Measurements from ENCODE around the gene PHF1. TPM values are rescaled to one million over a fixed set of nuclear protein-coding genes. Genes with fewer than 3 reads are reported as not detected.
"Not testable (repeated sequence)": the region's sequence is repeated elsewhere in the genome, so short reads cannot be mapped to it uniquely, and the experiment has no call there.

Gene PHF1
- 10.9 and 11.6 TPM in 2 replicates for total RNA-seq (2012; rRNA removed)

GRCh38 chr6:33410711-33411631 is at the start of gene PHF1:
Gene PHF1 (plus strand): TSS chr6:33411014. CDS start chr6:33412264, 1,250 bp downstream.
- Histone ChIP-seq H3K36me3 (ENCODE audit: insufficient read depth, low read length) (peaks cover 48% of the 10 kb centered on the region), H3K4me1 (ENCODE audit: control insufficient read depth, insufficient read depth, low read length) (peaks cover 22% of the 10 kb centered on the region), H3K4me3 (ENCODE audit: low read length) (peak within 1 kb of the TSS; percentile 90), H3K27me3 (ENCODE audit: control insufficient read depth, insufficient read depth, low read length) (no peaks in the 10 kb centered on the region), H3K9me3 (replicated peaks; ENCODE audit: low read length) (no peaks in the 10 kb centered on the region), H3K4me2 (ENCODE audit: low read length) (peak within 1 kb of the TSS; percentile 99), H3K9ac (ENCODE audit: low read depth, low read length) (peak within 1 kb of the TSS; percentile 85)

- peaks cover 37% of the 10 kb centered on the region for H3K27me3 ChIP-seq (ENCODE audit: control insufficient read depth, insufficient read depth, low read length)
- not testable (repeated sequence) for H3K4me2 ChIP-seq (ENCODE audit: low read length); H3K9me3 ChIP-seq (replicated peaks; ENCODE audit: low read length); H3K4me3 ChIP-seq (ENCODE audit: low read length); H3K4me1 ChIP-seq (ENCODE audit: control insufficient read depth, insufficient read depth, low read length); H3K36me3 ChIP-seq (ENCODE audit: insufficient read depth, low read length); H3K9ac ChIP-seq (ENCODE audit: low read depth, low read length)
Measured at GRCh38 chr6:33363486-33363885, 47.3 kb upstream of the PHF1 start.

DNA sequence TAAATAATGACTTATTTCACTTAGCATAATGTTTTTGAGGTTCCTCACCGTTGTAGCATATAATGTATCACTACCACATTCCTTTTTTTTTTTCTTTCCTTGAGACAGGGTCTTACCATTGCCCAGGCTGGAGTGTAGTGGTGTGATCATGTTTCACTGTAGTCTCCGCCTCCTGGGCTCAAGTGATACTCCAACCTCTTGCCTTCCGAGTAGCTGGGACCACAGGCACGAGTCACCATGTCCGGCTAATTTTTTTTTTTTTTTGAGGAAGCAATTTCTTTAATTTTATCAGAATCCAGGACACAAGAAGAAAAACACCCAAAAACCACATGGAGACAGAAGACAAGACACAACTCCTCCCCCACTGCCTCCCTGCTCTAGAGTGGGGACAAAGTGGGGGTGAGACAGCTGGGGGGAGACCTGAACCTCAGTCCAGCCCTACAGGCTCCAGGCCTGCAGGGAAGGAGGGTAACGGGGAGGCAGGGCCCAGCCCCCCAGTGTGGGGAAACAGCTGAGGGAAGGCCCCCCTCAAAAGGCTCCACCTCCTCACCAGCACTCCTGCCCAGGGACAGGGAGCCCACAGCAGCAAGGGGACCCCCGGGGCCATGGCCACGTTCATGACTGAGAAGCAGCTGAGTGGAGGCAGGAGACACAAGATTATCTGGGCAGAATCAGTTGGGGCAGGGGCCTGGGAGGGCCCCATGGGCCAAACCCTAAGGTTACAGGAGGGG is 46.2 kb upstream of the PHF1 start:
- H3K9me3 ChIP-seq (replicated peaks; ENCODE audit: low read length); H3K4me1 ChIP-seq (ENCODE audit: control insufficient read depth, insufficient read depth, low read length); H3K9ac ChIP-seq (ENCODE audit: low read depth, low read length); H3K36me3 ChIP-seq (ENCODE audit: insufficient read depth, low read length); H3K4me3 ChIP-seq (ENCODE audit: low read length); H3K4me2 ChIP-seq (ENCODE audit: low read length): not testable (repeated sequence)
- H3K27me3 ChIP-seq (ENCODE audit: control insufficient read depth, insufficient read depth, low read length) = peaks cover 30% of the 10 kb centered on the region

GRCh38 chr6:33365206-33365971 is 45.4 kb upstream of the PHF1 start:
- H3K9me3 ChIP-seq (replicated peaks; ENCODE audit: low read length); H3K4me2 ChIP-seq (ENCODE audit: low read length); H3K36me3 ChIP-seq (ENCODE audit: insufficient read depth, low read length); H3K9ac ChIP-seq (ENCODE audit: low read depth, low read length); H3K4me1 ChIP-seq (ENCODE audit: control insufficient read depth, insufficient read depth, low read length); H3K4me3 ChIP-seq (ENCODE audit: low read length): not testable (repeated sequence)
- peaks cover 22% of the 10 kb centered on the region for H3K27me3 ChIP-seq (ENCODE audit: control insufficient read depth, insufficient read depth, low read length)

DNA sequence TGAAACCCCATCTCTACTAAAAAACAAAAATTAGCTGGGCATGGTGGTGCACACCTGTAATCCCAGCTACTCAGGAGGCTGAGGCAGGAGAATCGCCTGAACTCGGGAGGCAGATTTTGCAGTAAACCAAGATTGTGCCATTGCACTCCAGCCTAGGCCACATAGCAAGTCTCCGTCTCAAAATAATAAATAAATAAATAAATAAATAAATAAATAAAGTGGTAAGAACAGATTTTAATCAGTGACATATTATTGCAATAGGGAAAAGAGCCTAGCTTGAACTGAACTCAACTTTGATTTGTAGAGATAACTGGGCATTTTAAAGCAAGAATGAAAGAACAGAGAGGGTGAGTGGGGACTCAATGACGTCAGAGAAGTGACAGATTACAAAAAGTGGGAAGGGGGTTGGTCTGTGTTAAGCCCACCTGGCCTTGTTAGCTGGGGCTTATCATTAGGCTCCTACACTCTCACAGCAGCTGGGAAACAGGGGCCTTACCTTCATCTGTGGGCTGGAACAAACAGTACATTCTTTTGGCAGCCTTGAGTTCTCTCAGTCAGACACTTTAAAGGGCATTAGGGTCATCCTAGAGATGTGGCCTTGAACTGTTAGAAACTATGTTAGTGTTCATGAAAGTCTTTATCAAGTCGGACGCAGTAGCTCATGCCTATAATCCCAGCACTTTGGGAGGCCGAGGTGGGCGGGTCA is 43.7 kb upstream of the PHF1 start:
- Histone ChIP-seq H3K27me3 (ENCODE audit: control insufficient read depth, insufficient read depth, low read length) (peaks cover 7% of the 10 kb centered on the region), H3K4me1 (ENCODE audit: control insufficient read depth, insufficient read depth, low read length) (no peaks in the 10 kb centered on the region), H3K36me3 (ENCODE audit: insufficient read depth, low read length) (no peaks in the 10 kb centered on the region)

DNA sequence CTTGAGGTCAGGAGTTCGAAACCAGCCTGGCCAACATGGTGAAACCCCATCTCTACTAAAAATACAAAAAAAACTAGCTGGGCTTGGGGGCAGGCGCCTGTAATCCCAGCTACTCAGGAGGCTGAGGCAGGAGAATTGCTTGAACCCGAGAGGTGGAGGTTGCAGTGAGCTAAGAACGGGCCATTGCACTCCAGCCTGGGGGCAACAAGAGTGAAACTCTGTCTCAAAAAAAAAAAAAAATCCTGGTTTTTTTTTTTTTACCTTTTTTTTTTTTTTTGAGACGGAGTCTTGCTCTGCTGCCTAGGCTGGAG is 43.1 kb upstream of the PHF1 start:
- not testable (repeated sequence) for H3K4me1 ChIP-seq (ENCODE audit: control insufficient read depth, insufficient read depth, low read length); H3K27me3 ChIP-seq (ENCODE audit: control insufficient read depth, insufficient read depth, low read length); H3K4me3 ChIP-seq (ENCODE audit: low read length); H3K9me3 ChIP-seq (replicated peaks; ENCODE audit: low read length); H3K9ac ChIP-seq (ENCODE audit: low read depth, low read length); H3K36me3 ChIP-seq (ENCODE audit: insufficient read depth, low read length); H3K4me2 ChIP-seq (ENCODE audit: low read length)

More for the DNA sequence above, 43.7 kb upstream of the PHF1 start:
- no peak overlapping the region for H3K4me3 ChIP-seq (ENCODE audit: low read length)
- H3K9me3 ChIP-seq (replicated peaks; ENCODE audit: low read length) = no peaks in the 10 kb centered on the region
- H3K4me2 ChIP-seq (ENCODE audit: low read length) = no peak overlapping the region
- H3K9ac ChIP-seq (ENCODE audit: low read depth, low read length) = no peak overlapping the region

GRCh38 chr6:33371901-33372300 is 38.9 kb upstream of the PHF1 start:
- H3K9me3 ChIP-seq (replicated peaks; ENCODE audit: low read length); H3K4me3 ChIP-seq (ENCODE audit: low read length); H3K9ac ChIP-seq (ENCODE audit: low read depth, low read length); H3K27me3 ChIP-seq (ENCODE audit: control insufficient read depth, insufficient read depth, low read length); H3K36me3 ChIP-seq (ENCODE audit: insufficient read depth, low read length); H3K4me2 ChIP-seq (ENCODE audit: low read length): not testable (repeated sequence)
- H3K4me1 ChIP-seq (ENCODE audit: control insufficient read depth, insufficient read depth, low read length) = peaks cover 21% of the 10 kb centered on the region

DNA sequence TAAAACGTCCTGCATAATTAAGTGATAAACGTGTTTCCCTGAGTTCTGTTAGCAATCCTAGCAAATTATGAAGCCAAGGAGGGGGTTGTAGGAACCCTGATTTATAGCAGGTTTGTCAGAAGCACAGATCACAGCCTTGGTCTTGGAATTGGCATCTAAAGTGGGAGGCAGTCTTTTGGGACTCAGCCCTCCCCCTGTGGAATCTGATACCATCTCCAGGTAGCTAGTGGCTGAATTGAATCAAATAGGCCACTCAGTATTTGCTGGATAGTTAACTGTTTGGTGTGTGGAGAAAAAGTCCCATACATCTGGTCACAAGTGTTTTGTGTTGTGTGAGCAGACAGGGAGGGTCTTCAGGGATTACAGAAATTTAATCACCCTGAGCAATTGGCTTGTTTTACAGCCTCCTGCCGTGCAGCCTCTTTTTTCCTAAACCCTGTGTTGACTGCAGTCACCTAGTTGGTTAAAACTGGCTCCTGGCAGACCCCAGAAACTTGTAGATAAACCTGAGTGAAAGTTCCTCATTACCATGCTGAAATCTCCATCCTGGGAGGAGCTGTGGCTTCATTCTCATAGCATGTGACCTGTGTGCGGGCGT is 38.2 kb upstream of the PHF1 start:
- Histone ChIP-seq H3K9ac (ENCODE audit: low read depth, low read length) (no peak overlapping the region), H3K36me3 (ENCODE audit: insufficient read depth, low read length) (no peaks in the 10 kb centered on the region), H3K4me2 (ENCODE audit: low read length) (no peak overlapping the region), H3K27me3 (ENCODE audit: control insufficient read depth, insufficient read depth, low read length) (no peaks in the 10 kb centered on the region), H3K4me3 (ENCODE audit: low read length) (no peak overlapping the region), H3K4me1 (ENCODE audit: control insufficient read depth, insufficient read depth, low read length) (peaks cover 21% of the 10 kb centered on the region), H3K9me3 (replicated peaks; ENCODE audit: low read length) (no peaks in the 10 kb centered on the region)

DNA sequence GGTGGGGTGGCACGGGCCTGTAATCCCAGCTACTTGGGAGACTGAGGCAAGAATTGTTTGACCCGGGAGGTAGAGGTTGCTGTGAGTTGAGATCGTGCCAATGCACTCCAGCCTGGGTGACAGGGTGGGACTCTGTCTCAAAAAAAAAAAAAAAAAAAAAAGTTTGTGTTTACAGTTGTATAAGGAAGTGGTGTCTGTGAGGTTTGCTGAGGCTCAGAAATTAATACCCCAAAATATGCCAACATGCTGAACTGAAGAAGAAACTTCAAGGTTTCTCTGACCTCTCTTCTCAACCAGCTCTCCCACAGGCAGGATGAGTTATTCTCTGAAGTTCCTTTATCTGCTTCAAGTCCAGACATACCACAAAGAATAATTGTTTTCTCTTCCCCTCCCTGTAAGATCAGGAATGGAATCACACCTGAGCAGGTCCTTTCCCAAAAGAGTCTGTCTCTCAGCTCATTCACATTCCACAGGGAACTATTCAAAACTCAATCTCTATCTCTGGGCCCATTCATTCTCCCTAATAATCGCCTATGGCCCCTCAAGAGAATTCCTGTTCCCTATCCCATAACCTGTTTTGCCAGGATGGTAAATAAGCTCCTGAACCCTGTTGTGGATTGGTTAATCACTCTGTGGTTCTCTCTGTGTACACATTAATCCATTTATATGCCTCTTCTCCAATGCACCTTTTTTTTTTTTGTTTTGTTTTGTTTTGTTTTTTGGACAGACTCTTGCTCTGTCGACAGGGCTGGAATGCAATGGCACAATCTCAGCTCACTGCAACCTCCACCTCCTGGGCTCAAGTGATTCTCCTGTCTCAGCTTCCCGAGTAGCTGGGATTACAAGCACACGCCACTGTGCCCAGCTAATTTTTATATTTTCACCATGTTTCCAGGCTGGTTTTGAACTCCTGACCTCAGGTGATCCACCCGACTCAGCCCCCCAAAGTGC is 36.6 kb upstream of the PHF1 start:
- no peaks in the 10 kb centered on the region for H3K36me3 ChIP-seq (ENCODE audit: insufficient read depth, low read length)
- H3K4me2 ChIP-seq (ENCODE audit: low read length) = no peak overlapping the region
- H3K4me1 ChIP-seq (ENCODE audit: control insufficient read depth, insufficient read depth, low read length) = peaks cover 21% of the 10 kb centered on the region
- no peaks in the 10 kb centered on the region for H3K27me3 ChIP-seq (ENCODE audit: control insufficient read depth, insufficient read depth, low read length)
- no peak overlapping the region for H3K9ac ChIP-seq (ENCODE audit: low read depth, low read length)
- no peaks in the 10 kb centered on the region for H3K9me3 ChIP-seq (replicated peaks; ENCODE audit: low read length)
- no peak overlapping the region for H3K4me3 ChIP-seq (ENCODE audit: low read length)

DNA sequence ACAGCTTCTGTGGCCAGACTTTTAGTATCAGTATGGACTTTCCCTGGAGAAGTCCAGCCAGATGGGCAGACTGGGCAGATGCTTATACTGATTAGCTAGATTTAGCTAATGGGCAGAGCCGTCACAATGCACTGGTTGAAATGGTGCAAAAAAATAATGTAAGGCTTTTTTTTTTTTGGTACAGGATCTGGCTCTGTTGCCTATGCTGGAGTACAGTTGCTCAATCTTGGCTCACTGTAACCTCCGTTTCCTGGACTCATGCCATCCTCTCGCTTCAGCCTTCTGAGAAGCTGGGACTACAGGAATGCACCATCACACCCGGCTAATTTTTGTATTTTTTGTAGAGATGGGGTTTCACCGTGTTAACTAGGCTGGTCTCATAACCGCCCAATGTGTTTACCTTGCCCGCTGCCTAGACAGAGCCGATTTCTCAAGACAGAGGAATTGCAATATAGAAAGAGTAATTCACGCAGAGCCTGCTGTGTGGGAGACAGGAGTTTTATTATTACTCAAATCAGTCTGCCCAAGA is 35.6 kb upstream of the PHF1 start:
- no peak overlapping the region for H3K4me3 ChIP-seq (ENCODE audit: low read length)
- H3K36me3 ChIP-seq (ENCODE audit: insufficient read depth, low read length) = no peaks in the 10 kb centered on the region
- peak overlapping the region; percentile 21 for H3K9ac ChIP-seq (ENCODE audit: low read depth, low read length)

More for the DNA sequence above, 35.6 kb upstream of the PHF1 start:
- Histone ChIP-seq H3K4me2 (ENCODE audit: low read length) (peak overlapping the region; percentile 71), H3K4me1 (ENCODE audit: control insufficient read depth, insufficient read depth, low read length) (peaks cover 21% of the 10 kb centered on the region), H3K9me3 (replicated peaks; ENCODE audit: low read length) (no peaks in the 10 kb centered on the region), H3K27me3 (ENCODE audit: control insufficient read depth, insufficient read depth, low read length) (no peaks in the 10 kb centered on the region)

All from skeletal muscle satellite cell (primary cell).